ENCODE data around the gene ECM1. TPM values are rescaled to one million over a fixed set of nuclear protein-coding genes. Genes with fewer than 3 reads are reported as not detected.

Gene ECM1
- total RNA-seq, 1 experiment from 2014 or later: 3.7 TPM

- TF ChIP-seq EZH2phosphoT487 (IDR thresholded peaks at IDR 0.05; ENCODE audit: borderline replicate concordance, low read length): no peak
- TF ChIP-seq EZH2 (IDR thresholded peaks at IDR 0.05; ENCODE audit: low read length, unreplicated experiment): no peak
- TF ChIP-seq, protein P1, sequence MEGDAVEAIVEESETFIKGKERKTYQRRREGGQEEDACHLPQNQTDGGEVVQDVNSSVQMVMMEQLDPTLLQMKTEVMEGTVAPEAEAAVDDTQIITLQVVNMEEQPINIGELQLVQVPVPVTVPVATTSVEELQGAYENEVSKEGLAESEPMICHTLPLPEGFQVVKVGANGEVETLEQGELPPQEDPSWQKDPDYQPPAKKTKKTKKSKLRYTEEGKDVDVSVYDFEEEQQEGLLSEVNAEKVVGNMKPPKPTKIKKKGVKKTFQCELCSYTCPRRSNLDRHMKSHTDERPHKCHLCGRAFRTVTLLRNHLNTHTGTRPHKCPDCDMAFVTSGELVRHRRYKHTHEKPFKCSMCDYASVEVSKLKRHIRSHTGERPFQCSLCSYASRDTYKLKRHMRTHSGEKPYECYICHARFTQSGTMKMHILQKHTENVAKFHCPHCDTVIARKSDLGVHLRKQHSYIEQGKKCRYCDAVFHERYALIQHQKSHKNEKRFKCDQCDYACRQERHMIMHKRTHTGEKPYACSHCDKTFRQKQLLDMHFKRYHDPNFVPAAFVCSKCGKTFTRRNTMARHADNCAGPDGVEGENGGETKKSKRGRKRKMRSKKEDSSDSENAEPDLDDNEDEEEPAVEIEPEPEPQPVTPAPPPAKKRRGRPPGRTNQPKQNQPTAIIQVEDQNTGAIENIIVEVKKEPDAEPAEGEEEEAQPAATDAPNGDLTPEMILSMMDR (conservative IDR thresholded peaks at IDR 0.05; ENCODE audit: low read depth, low read length): no peak
- peaks cover 5% of the 10 kb centered on the region for H3F3A ChIP-seq (ENCODE audit: low read length, unreplicated experiment)
- peaks cover 13% of the 10 kb centered on the region; the same call in 1 of the 2 replicates for H3K4me1 ChIP-seq (ENCODE audit: insufficient read depth, low read length)
- no peaks in the 10 kb centered on the region for H3K79me2 ChIP-seq (ENCODE audit: low read length)
- H3K9ac ChIP-seq (ENCODE audit: low read length): no peak overlapping the region
- no peaks in the 10 kb centered on the region for H3K9me2 ChIP-seq (replicated peaks; ENCODE audit: low read length)
- intact Hi-C loops (cut with micrococcal nuclease): loop anchor here (10.0 kb wide), 2 partner anchors 166 to 276 kb away; partner anchors contain the start of genes CA14 and RPRD2
- H3K4me2 ChIP-seq (ENCODE audit: low read length): no peak overlapping the region
- POLR2A ChIA-PET (ENCODE audit: unreplicated experiment): no interaction called here
- no TSS peak for BruUV-seq (replicated peaks)
- ATAC-seq (no peak), DNase-seq (no peak)
- H2AFZ ChIP-seq (ENCODE audit: low read length): no peak overlapping the region
- no peak overlapping the region for H3K4me3 ChIP-seq (ENCODE audit: low read length)
- no peaks in the 10 kb centered on the region for H4K20me1 ChIP-seq (ENCODE audit: low read length)
- CTCF ChIA-PET: no interaction called here
- no peaks in the 10 kb centered on the region for H3K36me3 ChIP-seq (ENCODE audit: low read depth, low read length)
- no peak overlapping the region for H3K27ac ChIP-seq (ENCODE audit: low read length)
- no peaks in the 10 kb centered on the region for H3K27me3 ChIP-seq (ENCODE audit: low read length)
- no peaks in the 10 kb centered on the region for H3K9me3 ChIP-seq (ENCODE audit: low read length)
These were observed 22.7 kb downstream of the ECM1 start for GRCh38 chr1:150530491-150531159.

GRCh38 chr1:150532860-150533259 is 25.0 kb downstream of the ECM1 start:
- CTCF ChIA-PET: interaction anchor here (0.7 to 1.1 kb wide), 4 partner anchors 25 to 365 kb away, joined by 3 to 5 read pairs (median 4); partner anchors contain the start of gene ECM1
- Histone ChIP-seq H3F3A (ENCODE audit: low read length, unreplicated experiment) (peaks cover 5% of the 10 kb centered on the region), H3K36me3 (ENCODE audit: low read depth, low read length) (no peaks in the 10 kb centered on the region)

More at GRCh38 chr1:150532860-150533259, 25.0 kb downstream of the ECM1 start:
- H3K79me2 ChIP-seq (ENCODE audit: low read length): no peaks in the 10 kb centered on the region
- no TSS peak for BruUV-seq (replicated peaks)
- H3K4me3 ChIP-seq (ENCODE audit: low read length): no peak overlapping the region
- 0 out of 2 replicates have a peak overlapping the region, but pooled peaks have one; percentile 4 for H2AFZ ChIP-seq (ENCODE audit: low read length)
- H3K9me2 ChIP-seq (replicated peaks; ENCODE audit: low read length): no peaks in the 10 kb centered on the region
- no peak overlapping the region for H3K27ac ChIP-seq (ENCODE audit: low read length)
- H3K9me3 ChIP-seq (ENCODE audit: low read length): no peaks in the 10 kb centered on the region
- H3K27me3 ChIP-seq (ENCODE audit: low read length): no peaks in the 10 kb centered on the region
- intact Hi-C loops (cut with micrococcal nuclease): loop anchor here (1.0 to 10.0 kb wide), 3 partner anchors 69 to 278 kb away; partner anchors contain the start of genes CA14 and RPRD2
- POLR2A ChIA-PET (ENCODE audit: unreplicated experiment): no interaction called here
- H3K4me2 ChIP-seq (ENCODE audit: low read length): no peak overlapping the region
- DNase-seq (no peak), ATAC-seq (no peak)
- peaks cover 12% of the 10 kb centered on the region; the same call in 1 of the 2 replicates for H3K4me1 ChIP-seq (ENCODE audit: insufficient read depth, low read length)
- TF ChIP-seq EZH2phosphoT487 (IDR thresholded peaks at IDR 0.05; ENCODE audit: borderline replicate concordance, low read length) (no peak), EZH2 (IDR thresholded peaks at IDR 0.05; ENCODE audit: low read length, unreplicated experiment) (no peak)
- TF ChIP-seq, protein P1 (conservative IDR thresholded peaks at IDR 0.05; ENCODE audit: low read depth, low read length): peak; percentile 17; the same call in 1 of the 2 replicates
- no peaks in the 10 kb centered on the region for H4K20me1 ChIP-seq (ENCODE audit: low read length)
- no peak overlapping the region for H3K9ac ChIP-seq (ENCODE audit: low read length)
